Thyroid gland (tissue), 4 donors: ENCODE results near the gene ZNF598.

ENCODE experiments used
- CTCF ChIP-seq, 6 experiments: fragments of 200-600 bp in 3 of 6; fragments of 450-650 bp in 3 of 6; sonication (generic) in 3 of 6; IDR thresholded peaks; one replicate each; pipeline ENCODE4 v1.5.1; 2016 to 2019; ENCODE audit warnings: antibody characterized with exemption in 6 of 6, mild to moderate bottlenecking in 2 of 6, inconsistent platforms in 1 of 6, moderate library complexity in 1 of 6
- POLR2A ChIP-seq, 2 donors: fragments of 450-650 bp; IDR thresholded peaks; one replicate each; pipeline ENCODE4 v1.6.1; 2017; ENCODE audit warnings: antibody characterized with exemption in 2 of 2, mild to moderate bottlenecking in 2 of 2, moderate library complexity in 1 of 2

DNA sequence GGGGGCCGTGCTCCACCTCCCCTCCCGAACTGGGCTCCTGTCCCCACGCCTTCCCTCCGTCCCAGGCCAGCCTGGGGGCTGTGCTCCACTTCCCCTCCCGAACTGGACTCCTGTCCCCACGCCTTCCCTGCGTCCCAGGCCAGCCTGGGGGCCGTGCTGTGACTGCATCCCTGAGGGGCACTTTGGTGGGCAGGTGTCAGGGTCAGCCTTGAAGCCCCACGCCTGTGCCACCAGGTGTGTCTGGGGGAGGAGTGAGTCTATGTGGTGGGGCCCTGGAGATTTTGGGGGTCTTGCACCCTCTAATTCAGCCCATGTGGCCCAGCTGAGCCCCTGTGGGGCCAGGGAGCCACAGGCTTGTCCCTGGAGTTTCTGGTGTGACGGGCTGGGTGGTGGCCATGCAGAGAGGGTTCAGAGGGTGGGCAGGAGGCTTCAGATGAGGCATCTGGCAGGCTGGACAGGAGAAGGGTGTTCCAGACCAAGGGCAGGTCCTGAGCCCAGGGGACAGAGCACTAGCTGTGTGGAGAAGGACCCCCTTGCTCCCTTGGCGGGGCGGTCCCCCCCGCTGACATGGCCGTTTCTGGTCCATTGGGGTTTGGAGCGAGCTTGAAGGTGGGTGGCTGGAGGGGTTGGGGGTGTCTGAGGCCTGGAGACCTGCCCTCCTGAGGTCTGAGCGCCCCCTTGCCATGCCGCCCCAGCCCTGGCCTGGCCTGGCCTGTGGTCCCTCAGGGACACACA lies 25.2 kb upstream of the ZNF598 start:
- TF ChIP-seq CTCF (IDR thresholded peaks at IDR 0.05) = no peak
- TF ChIP-seq POLR2A (IDR thresholded peaks at IDR 0.05) = no peak
